T-helper 1 cell treated with Interleukin-12 subunit alpha and Interleukin-12 subunit beta and Interleukin-4 antibody, amounts not matched to agents 30 ng/mL and 1 ng/mL, for 36 hours (primary cell): ENCODE data around the gene WDR86. TPM values are rescaled to one million over a fixed set of nuclear protein-coding genes. Genes with fewer than 3 reads are reported as not detected.

Experiments used
- intact Hi-C: fragments of 100-400 bp; cut with micrococcal nuclease; formaldehyde crosslinking; loops from one replicate; pipeline ENCODE4 v1.15.1; 2024
- total RNA-seq: library from RNA; stranded (reverse); gene quantifications from 2 replicates; pipeline ENCODE4 v1.2.3, GENCODE V29; 2022

Gene WDR86
- total RNA-seq, 1 donor from 2014 or later, result not detected

DNA sequence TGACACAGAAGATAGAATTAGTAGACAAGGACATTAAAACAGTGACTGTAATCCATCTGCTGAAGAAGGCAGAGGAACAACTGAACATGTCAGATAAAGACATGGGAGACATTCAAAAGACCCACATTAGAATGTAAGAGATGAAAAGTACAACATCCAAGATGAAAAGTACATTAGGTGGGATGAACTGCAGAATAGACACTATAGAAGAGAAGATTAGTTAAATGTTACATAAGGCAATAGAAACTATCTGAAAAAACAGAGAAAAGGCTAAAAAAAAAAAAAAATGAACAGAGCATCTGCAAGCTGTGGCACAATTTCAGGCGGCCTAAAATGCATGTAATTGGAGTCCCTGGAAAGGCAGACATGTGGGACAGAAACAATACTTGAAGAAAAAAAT lies 46.7 kb downstream of the WDR86 start:
- intact Hi-C loops, result no loop called here

GRCh38 chr7:151361193-151361959 lies 48.5 kb downstream of the WDR86 start:
- intact Hi-C loops, result no loop called here

DNA sequence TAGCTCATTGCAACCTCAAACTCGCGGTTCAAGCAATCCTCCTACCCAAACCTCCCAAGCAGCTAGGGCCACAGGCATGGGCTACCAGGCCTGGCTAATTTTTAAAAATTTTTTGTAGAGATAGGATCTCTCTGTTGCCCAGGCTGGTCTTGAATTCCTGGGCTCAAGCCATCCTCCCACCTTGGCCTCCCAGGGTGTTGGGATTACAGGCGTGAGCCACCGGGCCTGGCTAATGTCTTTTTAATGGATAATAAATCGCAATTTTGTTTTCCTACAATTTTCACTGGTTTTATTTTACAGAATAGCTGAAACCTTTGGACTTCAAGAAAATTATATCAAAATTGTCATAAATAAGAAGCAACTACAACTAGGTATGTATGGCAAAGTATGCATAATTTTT lies 57.3 kb downstream of the WDR86 start:
- intact Hi-C loops, result loop anchor here (2.0 to 5.0 kb wide), 4 partner anchors 14 to 675 kb away; partner anchors contain the start of gene GALNT11

- intact Hi-C loops, result loop anchor here (2.0 to 5.0 kb wide), 6 partner anchors 13 to 675 kb away; partner anchors contain the start of genes GALNT11 and SLC4A2
These were observed 57.9 kb downstream of the WDR86 start for GRCh38 chr7:151351967-151352366.

DNA sequence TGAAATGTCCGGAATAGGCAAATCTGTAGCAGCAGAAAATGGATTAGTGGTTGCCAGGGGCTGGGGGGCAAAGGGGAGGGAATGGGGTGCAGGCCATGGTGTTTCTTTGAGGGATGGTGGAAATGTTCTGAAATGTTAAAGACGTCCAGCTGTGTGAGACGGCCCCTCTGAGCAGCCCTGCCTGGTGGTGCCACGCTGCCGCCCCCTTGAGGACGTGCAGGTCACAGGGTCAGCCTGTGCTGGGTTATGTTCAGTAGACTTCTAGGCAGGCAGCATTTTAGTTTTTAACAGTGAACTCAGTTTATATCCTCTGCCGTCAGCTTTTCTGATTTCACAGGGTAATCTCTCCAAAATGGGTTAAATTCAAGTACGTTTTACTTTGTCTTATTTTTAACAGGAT lies 58.8 kb downstream of the WDR86 start:
- intact Hi-C loops, result loop anchor here (2.0 to 5.0 kb wide), 5 partner anchors 18 to 676 kb away; partner anchors contain the start of genes GALNT11 and SLC4A2

- intact Hi-C loops, result no loop called here
These were observed 60.4 kb downstream of the WDR86 start for GRCh38 chr7:151349507-151349853.

- intact Hi-C loops, result no loop called here
These were observed 60.9 kb downstream of the WDR86 start for GRCh38 chr7:151348970-151349369.

DNA sequence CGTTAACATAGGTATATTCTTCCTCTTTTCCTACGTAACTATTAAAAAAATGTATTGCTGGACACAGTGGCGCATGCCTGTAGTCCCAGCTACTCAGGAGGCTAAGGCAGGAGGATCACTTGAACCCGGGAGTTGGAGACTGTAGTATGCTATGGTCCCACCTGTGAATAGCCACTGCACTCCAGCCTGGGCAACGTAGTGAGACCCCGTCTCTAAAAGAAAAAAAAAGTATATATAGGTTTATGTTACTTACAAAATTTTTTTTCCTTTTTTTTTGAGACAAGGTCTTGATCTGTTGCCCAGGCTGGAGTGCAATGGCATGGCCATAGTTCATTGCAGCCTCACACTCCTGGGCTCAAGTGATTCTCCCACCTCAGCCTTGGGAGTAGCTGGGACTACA lies 62.6 kb downstream of the WDR86 start:
- intact Hi-C loops, result no loop called here

DNA sequence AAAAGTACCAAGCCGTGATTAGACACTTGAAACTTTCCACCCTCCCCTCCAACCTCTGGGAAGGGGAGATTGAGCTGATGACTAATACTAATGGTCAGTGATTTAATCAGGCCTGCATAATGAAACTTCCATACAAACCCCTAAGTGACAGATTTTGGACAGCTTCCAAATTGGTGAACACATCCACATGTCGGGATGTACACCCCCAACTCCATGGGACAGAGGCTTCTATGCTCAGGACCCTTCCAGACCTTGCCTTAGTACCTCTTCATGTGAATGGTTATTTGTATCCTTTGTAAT lies 63.4 kb downstream of the WDR86 start:
- intact Hi-C loops, result no loop called here

- intact Hi-C loops, result no loop called here
These were observed 64.0 kb downstream of the WDR86 start for GRCh38 chr7:151345576-151346469.

DNA sequence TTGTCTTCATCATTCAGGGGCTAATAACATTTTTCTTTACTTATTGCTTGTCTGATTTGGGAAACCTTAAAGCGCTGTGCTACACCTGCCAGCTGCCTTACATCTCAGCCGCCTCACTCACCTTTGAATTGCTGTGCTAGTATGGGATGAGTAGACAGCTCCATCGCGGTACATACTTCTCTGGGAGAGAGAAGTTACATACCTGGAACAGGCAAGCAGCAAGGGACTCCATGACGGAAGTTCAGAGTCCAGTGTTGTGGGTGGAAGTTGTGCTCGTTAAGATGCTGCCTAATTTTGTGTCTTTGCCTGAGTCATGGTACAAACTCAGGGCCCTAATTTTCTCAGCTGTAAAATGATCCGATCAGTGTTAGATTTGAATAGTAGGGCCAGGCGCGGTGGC lies 66.3 kb downstream of the WDR86 start:
- intact Hi-C loops, result loop anchor here (5.0 kb wide), 2 partner anchors 1021 to 1761 kb away; partner anchors contain the start of genes ACTR3C and LRRC61

- intact Hi-C loops, result loop anchor here (1.0 to 5.0 kb wide), 4 partner anchors 7 to 1761 kb away; partner anchors contain the start of genes ACTR3C, FASTK and LRRC61
These were observed 67.0 kb downstream of the WDR86 start for GRCh38 chr7:151342811-151343210.

DNA sequence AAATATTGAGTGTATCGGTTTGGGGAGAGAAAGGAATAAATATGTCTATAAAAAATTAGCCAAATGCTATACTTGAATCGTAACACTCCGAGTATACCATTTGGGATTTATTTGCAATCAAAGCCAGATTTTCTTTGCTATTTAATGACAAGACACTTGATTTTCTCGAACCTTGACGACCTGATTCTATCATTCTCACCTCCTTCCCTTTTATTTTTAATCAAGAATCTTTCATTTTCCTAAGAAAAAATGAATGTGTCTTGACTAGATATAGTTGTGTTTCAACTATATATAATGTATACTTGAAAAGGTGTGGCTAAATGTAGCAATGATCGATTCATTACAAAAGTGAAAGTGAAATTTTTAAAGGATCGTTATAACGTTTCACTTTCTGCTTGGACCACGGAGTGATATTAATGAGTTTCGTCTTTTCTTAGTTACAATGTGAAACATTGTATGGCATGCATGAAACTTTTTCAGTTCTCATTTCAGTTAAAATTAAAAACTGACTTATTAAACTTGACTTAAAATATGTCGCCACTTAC lies 67.7 kb downstream of the WDR86 start:
- intact Hi-C loops, result loop anchor here (1.0 to 5.0 kb wide), 4 partner anchors 8 to 1760 kb away; partner anchors contain the start of genes ACTR3C, FASTK and LRRC61

GRCh38 chr7:151341357-151342101 lies 68.3 kb downstream of the WDR86 start, which contains the start of gene NUB1:
NUB1 (plus strand) TSS chr7:151341812; CDS start chr7:151345350, 3,538 bp downstream.
- intact Hi-C loops, result loop anchor here (1.0 to 5.0 kb wide), 8 partner anchors 9 to 1759 kb away; partner anchors contain the start of genes ABCB8, ABCF2, ACTR3C and CHPF2

GRCh38 chr7:151340794-151341356 lies 69.0 kb downstream of the WDR86 start:
- intact Hi-C loops, result loop anchor here (1.0 to 5.0 kb wide), 7 partner anchors 26 to 1759 kb away; partner anchors contain the start of genes ABCB8, ABCF2, ACTR3C and CHPF2

- intact Hi-C loops, result loop anchor here (1.0 to 5.0 kb wide), 4 partner anchors 13 to 1758 kb away; partner anchors contain the start of genes ACTR3C and LRRC61
These were observed 70.0 kb downstream of the WDR86 start for GRCh38 chr7:151339651-151340382.

DNA sequence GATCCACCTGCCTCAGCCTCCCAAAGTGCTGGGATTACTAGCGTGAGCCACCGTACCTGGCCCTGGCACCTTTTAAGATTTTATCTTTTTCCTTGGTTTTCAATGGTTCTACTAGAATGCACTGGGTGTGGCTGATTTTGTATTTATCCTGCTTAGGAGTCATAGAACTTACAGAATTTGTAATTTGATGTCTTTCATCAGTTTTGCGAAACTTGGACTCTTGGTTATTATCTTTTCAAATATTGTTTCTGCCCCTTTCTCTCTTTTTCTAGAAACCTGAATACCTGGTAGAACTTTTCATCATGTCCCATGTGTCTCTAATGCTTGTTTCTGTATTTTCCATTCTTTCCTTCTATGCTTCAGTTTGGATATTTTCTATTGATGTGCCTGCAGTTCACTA lies 71.0 kb downstream of the WDR86 start:
- intact Hi-C loops, result loop anchor here (2.0 kb wide), 1 partner anchor 14 kb away; no protein-coding TSS in a partner anchor

DNA sequence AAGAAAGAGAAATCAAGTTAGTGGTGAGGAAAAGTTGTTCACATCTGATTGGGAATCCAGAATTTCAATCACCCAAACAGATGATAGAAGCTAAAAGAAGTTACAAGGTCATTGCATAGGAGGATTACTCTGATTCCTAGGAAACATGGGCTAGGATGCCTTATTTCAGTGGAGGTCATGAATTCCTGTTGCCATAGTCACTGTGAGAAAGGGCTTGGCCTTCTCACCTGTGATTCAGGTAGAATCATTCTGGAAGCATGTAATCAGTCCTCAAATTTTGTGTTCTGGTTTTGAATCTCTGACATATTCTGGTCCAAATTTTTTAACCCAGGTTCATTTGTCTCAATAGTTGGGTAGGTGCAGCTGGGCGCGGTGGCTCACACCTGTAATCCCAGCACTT lies 72.5 kb downstream of the WDR86 start:
- intact Hi-C loops, result no loop called here

- intact Hi-C loops, result no loop called here
These were observed 73.7 kb downstream of the WDR86 start for GRCh38 chr7:151336027-151336708.
